Keratinocyte (primary cell): ENCODE data around the gene ICAM4.

Experiments used
- EZH2 ChIP-seq: IDR thresholded peaks from one replicate; pipeline ENCODE4 v1.6.1; 2012; ENCODE audit warnings: inconsistent platforms, mild to moderate bottlenecking, low read length, moderate library complexity
- TF ChIP-seq, protein P1 (sequence below), 3 experiments: IDR thresholded peaks in 1 of 3; conservative IDR thresholded peaks in 1 of 3; optimal IDR thresholded peaks in 1 of 3; 2 replicates in 2 of 3; 3 replicates in 1 of 3; pipeline versions ENCODE3 to v1.5.1; 2011; ENCODE audit warnings: low read length in 3 of 3, mild to moderate bottlenecking in 3 of 3, moderate library complexity in 2 of 3, control low read depth in 1 of 3, inconsistent platforms in 1 of 3; ENCODE audit not compliant: insufficient read depth in 2 of 3; ENCODE audit errors: extremely low read depth in 1 of 3

DNA sequence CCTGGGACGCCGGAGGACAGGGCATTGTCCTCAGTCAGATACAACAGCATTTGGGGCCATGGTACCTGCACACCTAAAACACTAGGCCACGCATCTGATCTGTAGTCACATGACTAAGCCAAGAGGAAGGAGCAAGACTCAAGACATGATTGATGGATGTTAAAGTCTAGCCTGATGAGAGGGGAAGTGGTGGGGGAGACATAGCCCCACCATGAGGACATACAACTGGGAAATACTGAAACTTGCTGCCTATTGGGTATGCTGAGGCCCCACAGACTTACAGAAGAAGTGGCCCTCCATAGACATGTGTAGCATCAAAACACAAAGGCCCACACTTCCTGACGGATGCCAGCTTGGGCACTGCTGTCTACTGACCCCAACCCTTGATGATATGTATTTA, 1.4 kb upstream of the ICAM4 start:
- TF ChIP-seq, protein P1, sequence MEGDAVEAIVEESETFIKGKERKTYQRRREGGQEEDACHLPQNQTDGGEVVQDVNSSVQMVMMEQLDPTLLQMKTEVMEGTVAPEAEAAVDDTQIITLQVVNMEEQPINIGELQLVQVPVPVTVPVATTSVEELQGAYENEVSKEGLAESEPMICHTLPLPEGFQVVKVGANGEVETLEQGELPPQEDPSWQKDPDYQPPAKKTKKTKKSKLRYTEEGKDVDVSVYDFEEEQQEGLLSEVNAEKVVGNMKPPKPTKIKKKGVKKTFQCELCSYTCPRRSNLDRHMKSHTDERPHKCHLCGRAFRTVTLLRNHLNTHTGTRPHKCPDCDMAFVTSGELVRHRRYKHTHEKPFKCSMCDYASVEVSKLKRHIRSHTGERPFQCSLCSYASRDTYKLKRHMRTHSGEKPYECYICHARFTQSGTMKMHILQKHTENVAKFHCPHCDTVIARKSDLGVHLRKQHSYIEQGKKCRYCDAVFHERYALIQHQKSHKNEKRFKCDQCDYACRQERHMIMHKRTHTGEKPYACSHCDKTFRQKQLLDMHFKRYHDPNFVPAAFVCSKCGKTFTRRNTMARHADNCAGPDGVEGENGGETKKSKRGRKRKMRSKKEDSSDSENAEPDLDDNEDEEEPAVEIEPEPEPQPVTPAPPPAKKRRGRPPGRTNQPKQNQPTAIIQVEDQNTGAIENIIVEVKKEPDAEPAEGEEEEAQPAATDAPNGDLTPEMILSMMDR (optimal IDR thresholded peaks at IDR 0.05 in 1 of 3, IDR thresholded peaks at IDR 0.05 in 1 of 3, conservative IDR thresholded peaks at IDR 0.05 in 1 of 3; ENCODE audit: extremely low read depth in 1 of 3, insufficient read depth in 2 of 3, low read length in 3 of 3), result no peak
- no peak for TF ChIP-seq EZH2
